ENCODE measurements around the gene USP8. TPM values are rescaled to one million over a fixed set of nuclear protein-coding genes. Genes with fewer than 3 reads are reported as not detected.

Gene USP8
- total and polyA plus RNA-seq, 8 donors, result 11.1 to 36.4 (median 24.9) TPM

DNA sequence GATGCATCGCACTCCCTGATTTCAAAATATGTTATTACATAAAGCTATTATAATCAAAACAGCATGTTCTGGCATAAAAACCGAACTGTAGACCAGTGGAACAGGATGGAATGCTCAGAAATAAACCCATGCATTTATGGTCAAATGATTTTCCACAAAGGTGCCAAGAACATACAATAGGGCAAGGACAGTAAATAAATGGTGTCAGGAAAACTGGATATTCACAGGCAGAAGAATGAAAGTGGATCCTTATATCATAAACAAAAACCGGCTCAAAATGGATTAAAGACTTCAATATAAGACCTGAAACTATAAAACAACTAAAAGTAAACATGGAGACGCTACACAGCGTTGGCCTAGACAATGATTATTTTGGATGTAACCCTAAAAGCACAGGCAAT lies 99.6 kb downstream of the USP8 start:
- DNase-seq, result no peak
- Histone ChIP-seq H3K4me1 (no peaks in the 10 kb centered on the region), H3K27me3 (no peaks in the 10 kb centered on the region), H3K9me3 (no peaks in the 10 kb centered on the region), H3K4me3 (no peak overlapping the region), H3K27ac (no peak overlapping the region), H3K36me3 (no peaks in the 10 kb centered on the region)
- TF ChIP-seq, protein P1, sequence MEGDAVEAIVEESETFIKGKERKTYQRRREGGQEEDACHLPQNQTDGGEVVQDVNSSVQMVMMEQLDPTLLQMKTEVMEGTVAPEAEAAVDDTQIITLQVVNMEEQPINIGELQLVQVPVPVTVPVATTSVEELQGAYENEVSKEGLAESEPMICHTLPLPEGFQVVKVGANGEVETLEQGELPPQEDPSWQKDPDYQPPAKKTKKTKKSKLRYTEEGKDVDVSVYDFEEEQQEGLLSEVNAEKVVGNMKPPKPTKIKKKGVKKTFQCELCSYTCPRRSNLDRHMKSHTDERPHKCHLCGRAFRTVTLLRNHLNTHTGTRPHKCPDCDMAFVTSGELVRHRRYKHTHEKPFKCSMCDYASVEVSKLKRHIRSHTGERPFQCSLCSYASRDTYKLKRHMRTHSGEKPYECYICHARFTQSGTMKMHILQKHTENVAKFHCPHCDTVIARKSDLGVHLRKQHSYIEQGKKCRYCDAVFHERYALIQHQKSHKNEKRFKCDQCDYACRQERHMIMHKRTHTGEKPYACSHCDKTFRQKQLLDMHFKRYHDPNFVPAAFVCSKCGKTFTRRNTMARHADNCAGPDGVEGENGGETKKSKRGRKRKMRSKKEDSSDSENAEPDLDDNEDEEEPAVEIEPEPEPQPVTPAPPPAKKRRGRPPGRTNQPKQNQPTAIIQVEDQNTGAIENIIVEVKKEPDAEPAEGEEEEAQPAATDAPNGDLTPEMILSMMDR (IDR thresholded peaks at IDR 0.05), result no peak
- FAIRE-seq, result no peak
- intact Hi-C loops (cut with DNase I), result no loop called here
- no peak for ATAC-seq
- WGBS, 2 donors, result 66 to 72% methylated on average over 5 of the region's 5 CpGs

DNA sequence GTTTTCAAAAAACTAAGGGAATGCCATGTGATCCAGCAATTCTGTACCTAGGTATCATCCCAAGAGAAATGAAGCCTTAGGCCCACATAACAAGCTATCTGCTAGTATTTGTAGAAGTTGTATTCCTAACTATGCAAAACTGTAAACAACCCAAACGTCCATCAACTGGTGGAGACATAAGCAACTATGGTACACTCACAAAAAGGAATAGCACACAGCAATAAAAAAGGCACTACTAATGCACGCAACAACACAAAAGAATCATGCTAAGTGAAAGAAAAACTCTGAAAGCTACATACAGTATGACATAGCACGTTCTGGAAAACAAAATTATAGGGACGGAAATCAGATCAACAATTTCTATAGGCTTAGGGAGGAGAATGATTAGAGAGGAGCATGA lies 107.0 kb downstream of the USP8 start:
- FAIRE-seq (no peak), ATAC-seq (no peak), DNase-seq (no peak)
- Histone ChIP-seq H3K27ac (no peak overlapping the region), H3K36me3 (no peaks in the 10 kb centered on the region), H3K9me3 (no peaks in the 10 kb centered on the region), H3K4me3 (no peak overlapping the region), H3K4me1 (no peaks in the 10 kb centered on the region), H3K27me3 (no peaks in the 10 kb centered on the region)
- TF ChIP-seq, protein P1 (IDR thresholded peaks at IDR 0.05), result no peak
- intact Hi-C loops (cut with DNase I), result no loop called here
- 74 to 82% methylated on average over 4 of the region's 4 CpGs for WGBS, 2 donors

DNA sequence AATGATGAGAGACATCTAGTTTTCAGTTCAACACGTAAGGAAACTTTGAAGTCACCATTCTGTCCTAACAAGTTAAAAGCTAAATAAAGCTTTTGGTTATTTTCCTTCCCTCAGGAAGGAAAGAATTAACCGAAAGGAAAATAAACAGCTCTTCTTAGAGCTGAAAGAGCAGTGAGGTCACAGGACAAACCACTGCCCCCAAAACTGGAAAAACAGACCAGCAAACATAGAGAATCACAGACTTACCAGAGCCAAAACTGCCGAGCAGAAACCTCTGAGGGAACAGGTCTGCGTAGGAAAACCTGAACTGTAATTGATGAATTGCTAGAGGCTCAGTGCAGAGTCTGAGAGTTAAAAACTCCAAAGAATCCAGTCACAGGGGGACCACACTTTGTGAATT lies 107.6 kb downstream of the USP8 start:
- intact Hi-C loops (cut with DNase I), result no loop called here
- no peaks in the 10 kb centered on the region for H3K4me1 ChIP-seq
- FAIRE-seq, result no peak
- no peak for DNase-seq
- WGBS, 2 donors, result 75 to 87% methylated on average over 4 of the region's 4 CpGs
- no peak for ATAC-seq
- no peaks in the 10 kb centered on the region for H3K36me3 ChIP-seq
- H3K4me3 ChIP-seq, result no peak overlapping the region
- TF ChIP-seq, protein P1 (IDR thresholded peaks at IDR 0.05), result no peak
- H3K27ac ChIP-seq, result no peak overlapping the region
- H3K27me3 ChIP-seq, result no peaks in the 10 kb centered on the region
- H3K9me3 ChIP-seq, result no peaks in the 10 kb centered on the region

DNA sequence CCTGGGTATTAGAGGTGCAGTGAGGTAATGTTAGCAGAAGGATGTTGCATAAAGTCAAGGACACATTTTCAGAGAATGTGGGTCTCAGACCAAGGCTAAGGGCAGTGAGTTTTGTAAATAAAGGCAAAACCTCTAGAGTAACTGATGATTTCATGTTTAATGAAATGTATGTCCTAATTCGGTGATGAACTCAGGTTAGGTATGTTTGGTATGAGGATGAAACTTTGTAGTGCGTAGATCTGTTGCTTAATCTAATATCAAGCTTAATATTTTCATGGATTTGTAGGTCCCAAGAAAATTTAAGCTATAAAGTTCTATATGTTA lies 118.6 kb downstream of the USP8 start:
- intact Hi-C loops (cut with DNase I), result no loop called here
- no peak overlapping the region for H3K27ac ChIP-seq
- no peaks in the 10 kb centered on the region for H3K36me3 ChIP-seq
- H3K9me3 ChIP-seq, result no peaks in the 10 kb centered on the region
- FAIRE-seq (no peak), DNase-seq (no peak), ATAC-seq (no peak)
- whole genome bisulfite sequencing, 2 donors, result 72 to 80% methylated on average over 2 of the region's 2 CpGs
- TF ChIP-seq, protein P1 (IDR thresholded peaks at IDR 0.05), result no peak
- no peaks in the 10 kb centered on the region for H3K4me1 ChIP-seq
- no peaks in the 10 kb centered on the region for H3K27me3 ChIP-seq
- H3K4me3 ChIP-seq, result no peak overlapping the region

DNA sequence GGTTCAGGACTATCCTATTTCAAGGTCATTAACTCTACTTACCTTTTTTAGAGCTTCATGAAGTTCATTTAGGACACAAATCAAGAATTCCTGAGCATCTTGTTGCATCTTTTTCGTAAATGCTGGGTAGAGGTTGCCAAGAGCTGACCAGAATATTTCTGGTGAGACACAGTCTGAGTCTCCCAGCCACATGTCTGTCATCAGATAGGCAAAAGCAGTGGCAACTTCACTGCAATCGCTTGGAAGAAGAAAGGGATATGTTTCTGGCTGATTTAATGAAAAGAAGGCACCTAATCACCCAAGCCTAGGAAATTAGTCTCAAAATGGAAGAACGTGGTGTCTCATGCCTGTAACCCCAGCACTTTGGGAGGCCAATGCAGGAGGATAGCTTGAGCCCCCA lies 119.4 kb downstream of the USP8 start:
- H3K4me1 ChIP-seq, result no peaks in the 10 kb centered on the region
- FAIRE-seq (no peak), ATAC-seq (no peak), DNase-seq (no peak)
- no peaks in the 10 kb centered on the region for H3K36me3 ChIP-seq
- H3K27ac ChIP-seq, result no peak overlapping the region
- no peaks in the 10 kb centered on the region for H3K27me3 ChIP-seq
- TF ChIP-seq, protein P1 (IDR thresholded peaks at IDR 0.05), result no peak
- intact Hi-C loops (cut with DNase I), result no loop called here
- 80 to 85% methylated on average over 3 of the region's 3 CpGs for WGBS, 2 donors
- H3K9me3 ChIP-seq, result no peaks in the 10 kb centered on the region
- no peak overlapping the region for H3K4me3 ChIP-seq

Data from pancreas (tissue), 10 donors.